Hepatocyte (in vitro differentiated cells): ENCODE measurements around the gene HMGCS2.

Experiments used
- CTCF ChIP-seq: fragments of 200-600 bp; sonication (generic); IDR thresholded peaks from 2 replicates; pipeline ENCODE4 v1.5.1; 2016; ENCODE audit warnings: antibody characterized with exemption, mild to moderate bottlenecking; ENCODE audit not compliant: poor library complexity
- EZH2 ChIP-seq: fragments of 200-600 bp; sonication (generic); IDR thresholded peaks from 2 replicates; pipeline ENCODE4 v1.6.1; 2016; ENCODE audit warnings: antibody characterized with exemption, mild to moderate bottlenecking, borderline replicate concordance
- EZH2phosphoT487 ChIP-seq: fragments of 200-600 bp; sonication (generic); IDR thresholded peaks from one replicate; pipeline ENCODE4 v1.6.1; 2018; ENCODE audit warnings: antibody characterized with exemption, mild to moderate bottlenecking, low read depth, moderate library complexity; ENCODE audit not compliant: unreplicated experiment, severe bottlenecking

DNA sequence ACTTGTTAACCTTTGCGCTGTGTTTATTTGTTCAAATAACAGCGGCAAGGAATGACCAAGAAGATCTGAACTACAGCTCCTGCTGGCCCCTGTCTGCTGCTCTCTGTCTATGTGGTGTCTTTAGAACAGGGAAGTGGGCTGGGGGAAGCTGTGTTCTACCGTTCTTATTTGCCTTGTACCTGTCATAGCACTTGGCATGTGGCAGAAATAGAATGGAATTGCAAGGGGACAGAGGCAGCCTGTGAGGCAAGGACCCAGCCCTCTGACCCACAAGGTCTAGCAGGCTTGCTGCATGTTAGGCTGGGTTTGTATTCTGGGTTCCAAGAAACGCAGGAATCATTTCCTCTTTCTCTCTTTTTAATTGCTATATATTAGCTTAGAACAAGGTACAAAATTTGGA is 20.7 kb downstream of the HMGCS2 start:
- no peak for TF ChIP-seq EZH2
- no peak for TF ChIP-seq CTCF
- no peak for TF ChIP-seq EZH2phosphoT487
